ENCODE measurements around the gene RHOBTB1.

RHOBTB1 gene

GRCh38 chr10:60958892-60959601 is 15.1 kb upstream of the RHOBTB1 start:
- TF ChIP-seq CTCF (IDR thresholded peaks at IDR 0.05; ENCODE audit: low read depth, low read length): no peak
- peak; percentile 48 to 72 for DNase-seq (ENCODE audit: low read depth in 2 of 2)
- no peak overlapping the region for H3K4me3 ChIP-seq (replicated peaks in 1 of 2; ENCODE audit: low read depth in 2 of 2, low read length in 2 of 2)

- H3K4me3 ChIP-seq (replicated peaks in 1 of 2; ENCODE audit: low read depth in 2 of 2, low read length in 2 of 2): no peak overlapping the region
- TF ChIP-seq CTCF (IDR thresholded peaks at IDR 0.05; ENCODE audit: low read depth, low read length): no peak
- DNase-seq (ENCODE audit: low read depth in 2 of 2): no peak
Measured at GRCh38 chr10:60957667-60958221, 13.8 kb upstream of the RHOBTB1 start.

GRCh38 chr10:60955957-60956425 is 12.0 kb upstream of the RHOBTB1 start:
- TF ChIP-seq CTCF (IDR thresholded peaks at IDR 0.05; ENCODE audit: low read depth, low read length): no peak
- H3K4me3 ChIP-seq (replicated peaks in 1 of 2; ENCODE audit: low read depth in 2 of 2, low read length in 2 of 2): no peak overlapping the region
- peak; percentile 41 to 87 for DNase-seq (ENCODE audit: low read depth in 2 of 2)

- no peak for DNase-seq (ENCODE audit: low read depth in 2 of 2)
- no peak for TF ChIP-seq CTCF (IDR thresholded peaks at IDR 0.05; ENCODE audit: low read depth, low read length)
- H3K4me3 ChIP-seq (replicated peaks in 1 of 2; ENCODE audit: low read depth in 2 of 2, low read length in 2 of 2): no peak overlapping the region
Measured at GRCh38 chr10:60955316-60955715, 11.3 kb upstream of the RHOBTB1 start.

- no peak overlapping the region for H3K4me3 ChIP-seq (replicated peaks in 1 of 2; ENCODE audit: low read depth in 2 of 2, low read length in 2 of 2)
- no peak for TF ChIP-seq CTCF (IDR thresholded peaks at IDR 0.05; ENCODE audit: low read depth, low read length)
Measured at GRCh38 chr10:60954035-60954434, 10.1 kb upstream of the RHOBTB1 start.

GRCh38 chr10:60953420-60953819 is 9.4 kb upstream of the RHOBTB1 start:
- no peak for DNase-seq (ENCODE audit: low read depth in 2 of 2)
- no peak overlapping the region for H3K4me3 ChIP-seq (replicated peaks in 1 of 2; ENCODE audit: low read depth in 2 of 2, low read length in 2 of 2)
- no peak for TF ChIP-seq CTCF (IDR thresholded peaks at IDR 0.05; ENCODE audit: low read depth, low read length)

More at GRCh38 chr10:60954035-60954434, 10.1 kb upstream of the RHOBTB1 start:
- DNase-seq (ENCODE audit: low read depth in 2 of 2): no peak
